GM18502 (cell line): ENCODE measurements around the gene ADAMTS14.

ENCODE experiments used
- ATAC-seq: cut with Tn5 transposase; IDR thresholded peaks from one replicate; pipeline ENCODE4 v1.9.1; 2021; ENCODE audit warnings: mild to moderate bottlenecking; ENCODE audit not compliant: unreplicated experiment, poor library complexity

Gene ADAMTS14

DNA sequence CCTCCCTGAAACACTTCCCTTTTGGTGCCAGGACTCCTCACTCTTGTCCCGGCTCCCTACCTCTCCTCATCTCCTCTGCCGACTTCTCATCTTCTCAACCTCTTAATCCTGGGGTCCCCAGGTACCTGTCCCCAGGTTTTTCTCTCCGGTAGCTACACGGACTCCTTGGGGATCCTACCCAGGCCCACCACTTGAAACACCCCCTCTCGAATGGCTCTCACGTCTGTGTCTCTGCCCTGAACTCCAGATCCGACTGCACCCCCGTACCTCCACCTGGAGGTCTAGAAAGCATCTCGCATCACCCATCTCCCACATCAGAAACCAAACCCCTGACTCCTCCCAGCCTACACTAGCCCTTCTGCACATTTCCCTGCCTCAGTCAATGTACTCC is 108.1 kb downstream of the ADAMTS14 start:
- no peak for ATAC-seq

DNA sequence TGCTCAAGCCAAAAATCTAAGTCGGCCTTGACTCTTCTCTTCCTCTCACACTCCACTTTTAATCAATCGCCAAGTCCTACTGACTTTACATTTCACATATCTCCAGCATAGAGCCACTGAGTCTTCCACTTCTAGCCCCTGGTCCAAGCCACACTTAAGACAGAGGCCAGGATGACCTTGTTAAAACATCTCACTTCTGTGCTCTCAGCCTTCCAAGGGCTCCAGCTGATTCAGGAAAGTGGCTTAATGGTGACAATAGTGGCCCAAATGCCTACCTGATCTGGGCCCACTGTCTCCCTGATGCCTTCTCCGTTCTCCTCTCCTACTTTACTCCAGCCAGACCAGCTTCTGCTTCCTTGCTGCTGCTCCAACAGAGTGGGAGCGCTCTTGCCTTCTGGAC is 108.5 kb downstream of the ADAMTS14 start:
- no peak for ATAC-seq

DNA sequence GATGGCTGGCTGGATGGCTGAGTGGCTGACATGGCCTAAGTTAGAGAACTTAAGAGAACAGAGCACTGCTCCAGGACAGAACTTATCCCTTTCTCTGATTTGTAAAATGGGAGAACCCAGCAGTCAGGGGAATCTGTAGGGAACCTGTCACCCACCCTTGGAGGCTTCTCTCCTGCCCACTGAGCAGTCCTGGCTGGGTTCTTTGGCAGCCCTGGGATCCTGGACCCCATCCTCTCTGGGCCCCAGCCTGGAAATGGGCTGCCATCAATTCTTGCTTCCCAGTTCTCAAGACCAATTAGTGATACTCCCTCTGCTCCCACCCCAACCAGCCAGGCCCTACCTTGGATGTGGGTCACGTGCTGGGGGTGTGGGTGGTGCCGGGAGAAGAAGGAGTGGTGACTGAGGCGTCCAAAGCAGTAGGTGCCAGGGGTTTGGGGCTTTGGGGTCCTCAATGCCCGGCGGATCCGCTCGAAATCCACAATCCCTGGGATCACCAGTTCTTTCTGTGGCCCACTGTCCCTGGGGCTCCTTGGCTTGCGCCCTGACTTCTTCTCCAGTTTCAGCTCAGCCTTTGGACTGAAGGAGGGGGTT is 109.2 kb downstream of the ADAMTS14 start:
- ATAC-seq: no peak

DNA sequence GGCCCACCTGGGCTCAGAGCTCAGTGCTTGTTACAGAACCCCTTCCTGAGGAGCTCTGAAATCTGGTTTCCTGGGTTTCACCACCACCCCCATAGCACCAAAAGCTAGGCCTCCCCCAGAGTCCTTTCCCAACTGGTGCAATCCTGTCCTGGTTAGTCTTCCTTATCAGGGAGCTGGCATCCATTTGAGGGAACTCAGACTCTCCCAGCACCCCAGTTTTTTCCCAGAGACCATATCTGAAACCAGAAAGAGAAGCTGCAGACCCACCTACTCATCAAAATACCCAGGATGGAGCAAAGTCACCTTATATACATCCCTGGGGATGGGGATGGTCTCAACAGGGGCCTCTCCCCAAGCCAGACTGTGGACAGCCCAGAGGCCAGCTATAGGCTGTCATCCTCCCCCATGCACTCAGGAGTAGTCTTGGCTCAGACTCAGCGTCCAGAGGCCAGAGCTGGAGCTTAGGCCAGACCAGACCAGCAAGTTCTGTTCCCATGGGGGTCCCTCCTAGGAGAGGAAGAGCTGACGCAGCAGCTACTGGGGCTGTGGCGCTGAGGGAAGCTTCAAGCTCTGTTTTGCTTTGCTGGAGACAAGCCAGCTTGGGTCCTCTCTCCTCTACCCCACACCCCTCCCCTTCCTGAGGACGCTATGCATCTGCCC is 109.9 kb downstream of the ADAMTS14 start:
- no peak for ATAC-seq

DNA sequence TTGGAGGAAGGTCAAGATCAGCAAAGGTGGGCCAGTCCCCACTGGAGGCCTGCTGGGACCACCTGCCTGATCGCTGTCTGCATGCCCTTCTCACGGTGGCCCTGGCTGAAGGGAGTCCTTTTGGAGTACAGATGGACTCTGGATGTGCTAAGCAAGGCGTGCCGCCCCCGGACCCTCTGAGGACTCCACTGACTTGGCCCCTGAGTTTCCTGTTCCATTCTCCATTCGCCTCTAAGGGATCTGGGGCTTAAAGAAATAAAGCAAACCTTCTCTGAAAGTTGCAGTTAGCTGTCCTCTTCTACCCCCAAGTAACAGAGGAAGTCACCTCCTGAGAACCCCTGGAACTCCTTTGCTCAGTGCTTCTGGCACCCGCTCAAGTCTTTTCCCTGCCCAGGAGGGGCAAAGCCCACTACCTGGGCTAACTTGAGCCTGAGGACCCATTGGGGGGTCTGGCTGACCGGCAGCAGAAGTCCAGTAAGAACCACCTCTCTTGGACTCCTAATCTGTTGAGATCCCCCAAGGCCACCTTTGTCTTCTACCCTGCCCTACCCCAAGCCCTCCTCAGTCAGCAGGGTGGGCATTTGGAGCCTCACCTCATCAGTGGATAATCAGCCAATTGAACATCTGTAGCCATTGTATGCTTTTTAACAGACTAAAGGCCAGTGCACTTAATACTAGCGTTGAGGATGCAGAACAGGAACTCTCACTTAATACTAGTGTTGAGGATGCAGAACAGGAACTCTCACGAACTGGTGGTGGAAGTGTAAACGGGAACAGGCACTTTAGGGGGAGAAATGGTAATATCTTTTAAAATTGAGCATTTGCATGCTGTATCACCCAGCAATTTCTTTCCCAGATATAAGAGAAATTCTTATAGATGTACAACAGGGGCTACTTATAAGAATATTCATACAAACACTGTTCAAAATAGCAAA is 110.7 kb downstream of the ADAMTS14 start:
- no peak for ATAC-seq

GRCh38 chr10:70784016-70784415 is 111.7 kb downstream of the ADAMTS14 start:
- no peak for ATAC-seq

- no peak for ATAC-seq
Measured at GRCh38 chr10:70784471-70784870, 112.2 kb downstream of the ADAMTS14 start.

DNA sequence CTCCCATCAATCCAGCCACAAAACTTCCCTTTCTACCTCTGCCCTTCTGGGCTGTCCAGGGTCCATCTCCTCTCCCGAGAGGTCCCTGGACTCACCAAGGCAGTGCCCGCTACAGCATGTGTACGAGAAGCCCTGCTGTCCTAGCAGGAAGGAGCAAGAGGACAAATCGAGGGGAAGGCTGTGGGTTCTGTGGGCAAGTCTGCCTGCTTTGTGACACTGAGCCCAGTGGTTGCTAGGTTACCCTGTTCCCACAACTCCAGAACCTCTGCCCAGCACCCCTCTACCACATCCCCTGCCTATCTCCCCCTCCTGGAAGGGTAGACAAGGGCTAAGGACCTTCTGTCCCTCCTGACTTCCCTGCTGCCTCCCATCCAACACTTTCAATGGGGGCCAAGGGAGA is 112.9 kb downstream of the ADAMTS14 start, which contains the start of gene TBATA:
TBATA (minus strand) TSS at position 188 of the 400 bp plus-strand sequence. CDS start 1,998 bp downstream, outside the sequence.
- ATAC-seq: no peak

GRCh38 chr10:70786799-70787415 is 114.6 kb downstream of the ADAMTS14 start:
- no peak for ATAC-seq

DNA sequence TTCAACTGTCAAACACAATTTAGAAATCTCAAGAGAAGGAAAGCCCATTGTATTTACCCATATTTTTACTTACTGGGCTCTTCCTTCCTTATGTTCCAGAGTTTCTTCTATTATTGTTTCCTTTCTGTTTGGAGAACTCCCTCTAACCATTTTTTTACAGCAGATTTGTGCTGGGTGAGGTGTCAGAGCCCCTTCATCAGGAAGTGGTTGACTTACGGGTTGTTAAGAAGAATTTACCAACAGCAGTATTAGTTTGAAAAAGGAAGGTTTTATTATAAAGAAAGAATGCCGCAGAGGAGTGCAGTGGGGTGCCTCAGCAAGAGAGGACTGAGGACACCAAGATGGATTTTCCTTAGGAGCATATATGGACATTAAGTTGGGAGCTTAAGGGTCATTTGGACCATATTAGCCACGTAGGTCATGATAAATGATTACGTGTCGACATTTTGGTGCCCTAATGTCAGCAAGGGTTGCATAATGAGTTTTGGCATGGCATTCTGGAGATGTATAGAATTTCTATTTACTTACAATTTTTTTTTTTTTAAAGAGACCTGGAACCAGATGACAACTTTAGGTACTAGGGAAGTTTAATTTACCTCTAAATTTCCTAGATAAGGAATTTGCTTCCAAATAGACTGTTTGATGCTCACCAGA is 119.2 kb downstream of the ADAMTS14 start:
- ATAC-seq: no peak

DNA sequence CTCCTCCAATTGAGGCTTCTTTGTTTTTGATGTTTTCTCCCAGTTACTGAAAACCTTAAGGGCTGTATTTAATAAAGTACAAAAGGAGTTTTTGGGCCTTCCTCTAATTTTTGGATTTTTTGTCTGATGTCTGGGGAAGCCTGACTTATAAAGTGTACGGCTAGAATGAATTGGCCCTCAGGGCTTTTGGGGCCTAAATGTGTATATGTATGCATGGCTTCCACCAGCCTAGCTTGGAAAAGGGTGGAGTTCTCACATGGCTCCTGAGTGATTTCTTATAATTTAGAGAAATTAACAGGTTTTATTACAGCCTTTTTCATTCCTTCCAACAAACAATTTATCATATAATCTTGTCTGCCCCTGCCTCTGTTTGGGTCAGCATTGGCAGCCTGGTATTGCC is 123.3 kb downstream of the ADAMTS14 start:
- ATAC-seq: no peak

GRCh38 chr10:70797840-70798239 is 125.5 kb downstream of the ADAMTS14 start:
- no peak for ATAC-seq

DNA sequence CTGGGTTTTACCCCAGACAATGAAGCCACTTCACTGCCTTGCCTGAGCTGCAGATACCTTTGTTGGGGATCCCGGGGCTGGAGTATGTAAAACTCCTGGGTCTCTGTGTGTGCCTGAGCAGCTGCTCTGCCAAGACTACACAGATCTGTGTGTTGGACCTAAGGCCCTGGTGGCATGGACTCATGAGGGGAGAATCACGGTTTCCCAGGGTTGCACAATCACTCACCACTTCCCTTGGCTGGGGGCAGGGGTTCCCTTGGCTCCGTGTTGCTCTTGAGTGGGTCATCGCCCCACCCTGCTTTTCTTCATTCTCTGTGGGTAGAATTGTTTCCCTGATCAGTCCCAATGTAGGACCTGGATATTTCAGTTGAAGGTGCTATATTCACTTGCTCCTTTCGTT is 126.8 kb downstream of the ADAMTS14 start:
- no peak for ATAC-seq

DNA sequence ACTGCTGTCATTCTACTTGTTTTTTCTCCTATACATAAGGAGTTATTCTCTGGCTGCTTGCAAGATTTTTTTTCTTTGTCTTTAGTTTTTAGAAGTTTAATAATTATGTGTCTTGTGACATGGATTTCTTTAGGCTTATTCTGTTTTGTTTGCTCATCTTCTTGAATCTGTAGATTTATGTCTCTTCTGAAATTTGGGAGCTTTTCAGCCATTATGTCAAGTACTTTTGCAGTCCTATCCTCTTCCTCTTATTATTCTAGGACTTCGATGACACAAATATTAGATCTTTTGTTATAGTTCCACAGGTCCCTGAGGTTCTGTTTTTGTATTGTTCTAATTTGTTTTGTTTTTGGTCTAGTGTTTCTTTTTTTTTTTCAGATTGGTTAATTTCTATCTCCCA is 129.5 kb downstream of the ADAMTS14 start:
- no peak for ATAC-seq

- ATAC-seq: no peak
Measured at GRCh38 chr10:70803775-70804420, 131.6 kb downstream of the ADAMTS14 start.

GRCh38 chr10:70804421-70804808 is 132.1 kb downstream of the ADAMTS14 start:
- no peak for ATAC-seq

- ATAC-seq: no peak
Measured at GRCh38 chr10:70805619-70806215, 133.4 kb downstream of the ADAMTS14 start.

- no peak for ATAC-seq
Measured at GRCh38 chr10:70806841-70807240, 134.5 kb downstream of the ADAMTS14 start.

DNA sequence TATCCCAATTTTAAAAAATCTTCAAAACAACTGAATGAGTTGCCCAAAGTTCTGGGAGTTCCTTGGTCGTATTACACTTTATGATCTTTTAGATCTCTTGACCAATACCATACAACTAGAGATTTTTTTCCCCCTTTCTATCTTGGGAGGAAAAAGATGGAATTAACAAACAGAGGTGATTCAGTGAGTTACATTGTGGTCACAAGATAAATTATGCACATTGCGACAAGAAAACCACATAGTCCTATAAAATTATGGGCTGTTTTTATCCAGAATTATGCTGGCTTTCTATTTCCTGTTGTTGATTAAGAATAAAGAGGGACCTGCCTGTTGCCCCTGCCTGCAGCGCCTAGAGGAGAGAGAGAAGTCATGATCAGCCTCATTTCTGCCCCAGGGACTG is 135.2 kb downstream of the ADAMTS14 start:
- no peak for ATAC-seq
